Measurements from ENCODE around the gene ILRUN.
"Not testable (repeated sequence)": the region's sequence is repeated elsewhere in the genome, so short reads cannot be mapped to it uniquely, and the experiment has no call there.

The ILRUN gene

GRCh38 chr6:34696739-34697543, at the start of gene ILRUN:
TSS of gene ILRUN (minus strand) at chr6:34696767. CDS start at chr6:34696603, 164 bp downstream.
- no peak for TF ChIP-seq CTCF (IDR thresholded peaks at IDR 0.05)
- peak within 1 kb of the TSS; percentile 93 to 98 for H3K27ac ChIP-seq
- peak; percentile 97 for DNase-seq (ENCODE audit: low spot score)

GRCh38 chr6:34745277-34746103, 48.9 kb upstream of the ILRUN start:
- no peak overlapping the region for H3K27ac ChIP-seq
- DNase-seq (ENCODE audit: low spot score) = no peak
- no peak overlapping the region for H3K4me3 ChIP-seq
- no peak for TF ChIP-seq CTCF (IDR thresholded peaks at IDR 0.05)

More at GRCh38 chr6:34696739-34697543, at the start of gene ILRUN:
- peak within 1 kb of the TSS; percentile 94 for H3K4me3 ChIP-seq

GRCh38 chr6:34744294-34744647, 47.7 kb upstream of the ILRUN start:
- not testable (repeated sequence) for H3K4me3 ChIP-seq; DNase-seq (ENCODE audit: low spot score); H3K27ac ChIP-seq

GRCh38 chr6:34743625-34744293, 47.2 kb upstream of the ILRUN start:
- Histone ChIP-seq H3K27ac (no peak overlapping the region), H3K4me3 (no peak overlapping the region)
- DNase-seq (ENCODE audit: low spot score) = no peak
- no peak for TF ChIP-seq CTCF (IDR thresholded peaks at IDR 0.05)

- Histone ChIP-seq H3K4me3 (no peak overlapping the region), H3K27ac (no peak overlapping the region)
- no peak for DNase-seq (ENCODE audit: low spot score)
- TF ChIP-seq CTCF (IDR thresholded peaks at IDR 0.05) = no peak
Measured at GRCh38 chr6:34742094-34742493, 45.5 kb upstream of the ILRUN start.

GRCh38 chr6:34736823-34737222, 40.3 kb upstream of the ILRUN start:
- H3K4me3 ChIP-seq = no peak overlapping the region
- no peak overlapping the region for H3K27ac ChIP-seq
- no peak for DNase-seq (ENCODE audit: low spot score)
- TF ChIP-seq CTCF (IDR thresholded peaks at IDR 0.05) = no peak

GRCh38 chr6:34731393-34732060, 35.0 kb upstream of the ILRUN start:
- TF ChIP-seq CTCF (IDR thresholded peaks at IDR 0.05) = no peak
- no peak for DNase-seq (ENCODE audit: low spot score)
- Histone ChIP-seq H3K27ac (no peak overlapping the region), H3K4me3 (no peak overlapping the region)
